OCI-LY3 (cell line): ENCODE measurements around the gene ASTN2.
A peak's percentile ranks its signal among the peaks of the same experiment; 100 is the strongest.

Source experiments
- H2AFZ ChIP-seq: fragments of 200-600, 300-600 bp; shearing (Covaris generic); 2 replicates; pipeline ENCODE4 v1.6.0; 2014; ENCODE audit warnings: antibody characterized with exemption, low read depth, low read length
- H3K27ac ChIP-seq: fragments of 200-600, 300-600 bp; sonication (generic); 2 replicates; pipeline ENCODE4 v1.5.1; 2014; ENCODE audit warnings: mild to moderate bottlenecking, low read length, moderate library complexity, mixed read lengths
- H3K27me3 ChIP-seq: fragments of 200-600, 300-600 bp; sonication (generic); 2 replicates; pipeline ENCODE4 v1.6.1; 2014; ENCODE audit warnings: low read depth, low read length, mixed read lengths
- H3K36me3 ChIP-seq: fragments of 200-600, 300-600 bp; sonication (generic); replicated peaks from 2 replicates; pipeline ENCODE3; 2014; ENCODE audit warnings: low read depth, low read length, mixed read lengths
- H3K4me1 ChIP-seq: fragments of 300-600, 200-600 bp; sonication (generic); 2 replicates; pipeline ENCODE4 v1.6.1; 2014; ENCODE audit warnings: low read length, mixed read lengths
- H3K4me2 ChIP-seq: fragments of 200-600, 300-600 bp; sonication (generic); 2 replicates; pipeline ENCODE4 v1.6.1; 2014; ENCODE audit warnings: low read length, mixed read lengths
- H3K4me3 ChIP-seq: fragments of 300-600, 200-600 bp; sonication (generic); 2 replicates; pipeline ENCODE4 v1.5.1; 2014; ENCODE audit warnings: antibody characterized with exemption, mild to moderate bottlenecking, low read length, moderate library complexity
- H3K79me2 ChIP-seq: fragments of 300-600, 200-600 bp; shearing (Covaris generic); 2 replicates; pipeline ENCODE4 v1.6.1; 2014; ENCODE audit warnings: mild to moderate bottlenecking, low read length, mixed read lengths
- H3K9ac ChIP-seq: fragments of 300-600, 200-600 bp; shearing (Covaris generic); 2 replicates; pipeline ENCODE4 v1.6.0; 2014; ENCODE audit warnings: mild to moderate bottlenecking, low read length, moderate library complexity
- H3K9me3 ChIP-seq: fragments of 200-600, 300-600 bp; shearing (Covaris generic); 2 replicates; pipeline ENCODE4 v1.6.1; 2014; ENCODE audit warnings: low read length, mixed read lengths; ENCODE audit not compliant: insufficient read depth
- H4K20me1 ChIP-seq: fragments of 200-600, 300-600 bp; sonication (generic); 2 replicates; pipeline ENCODE4 v1.6.1; 2016; ENCODE audit warnings: low read length, mixed read lengths; ENCODE audit not compliant: insufficient read depth
- CTCF ChIP-seq: fragments of 200-600, 300-600 bp; sonication (generic); IDR thresholded peaks from 2 replicates; pipeline ENCODE4 v1.5.1; 2014; ENCODE audit warnings: antibody characterized with exemption, low read length, low read depth
- EZH2phosphoT487 ChIP-seq: fragments of 200-600 bp; shearing (Covaris generic); IDR thresholded peaks from 2 replicates; pipeline ENCODE4 v1.6.1; 2018; ENCODE audit warnings: antibody characterized with exemption, mixed run types, low read depth

Gene ASTN2

GRCh38 chr9:116504893-116505480 lies 909.9 kb downstream of the ASTN2 start:
- Histone ChIP-seq H3K9ac (no peak overlapping the region), H2AFZ (no peak overlapping the region), H3K27ac (no peak overlapping the region), H3K4me1 (peaks cover 20% of the 10 kb centered on the region), H3K36me3 (no peaks in the 10 kb centered on the region), H3K79me2 (no peaks in the 10 kb centered on the region), H3K4me2 (peak overlapping the region; percentile 73), H3K27me3 (0 out of 2 replicates have a peak, but pooled peaks cover 3% of the 10 kb centered on the region), H3K9me3 (no peaks in the 10 kb centered on the region), H4K20me1 (peaks cover 10% of the 10 kb centered on the region), H3K4me3 (peak overlapping the region; percentile 49)
- TF ChIP-seq CTCF (no peak), EZH2phosphoT487 (no peak)

- Histone ChIP-seq H3K4me1 (peaks cover 20% of the 10 kb centered on the region), H3K36me3 (no peaks in the 10 kb centered on the region), H3K27me3 (0 out of 2 replicates have a peak, but pooled peaks cover 3% of the 10 kb centered on the region), H3K9me3 (no peaks in the 10 kb centered on the region), H3K9ac (no peak overlapping the region), H2AFZ (no peak overlapping the region), H4K20me1 (peaks cover 10% of the 10 kb centered on the region), H3K27ac (no peak overlapping the region), H3K4me2 (no peak overlapping the region), H3K4me3 (no peak overlapping the region), H3K79me2 (no peaks in the 10 kb centered on the region)
- TF ChIP-seq EZH2phosphoT487: no peak
- TF ChIP-seq CTCF: no peak
Measured at GRCh38 chr9:116504081-116504480, 910.8 kb downstream of the ASTN2 start.

- Histone ChIP-seq H3K27me3 (0 out of 2 replicates have a peak, but pooled peaks cover 3% of the 10 kb centered on the region), H3K9me3 (no peaks in the 10 kb centered on the region), H2AFZ (no peak overlapping the region), H3K36me3 (no peaks in the 10 kb centered on the region), H3K4me1 (peaks cover 20% of the 10 kb centered on the region), H3K27ac (no peak overlapping the region), H3K4me3 (no peak overlapping the region), H4K20me1 (peaks cover 10% of the 10 kb centered on the region), H3K79me2 (no peaks in the 10 kb centered on the region), H3K9ac (no peak overlapping the region), H3K4me2 (no peak overlapping the region)
- TF ChIP-seq EZH2phosphoT487 (no peak), CTCF (no peak)
Measured at GRCh38 chr9:116502746-116503145, 912.1 kb downstream of the ASTN2 start.

GRCh38 chr9:116501871-116502270 lies 913.0 kb downstream of the ASTN2 start:
- no peaks in the 10 kb centered on the region for H3K36me3 ChIP-seq
- H2AFZ ChIP-seq: no peak overlapping the region
- peaks cover 20% of the 10 kb centered on the region for H3K4me1 ChIP-seq
- TF ChIP-seq EZH2phosphoT487 (no peak), CTCF (no peak)
- H3K9me3 ChIP-seq: no peaks in the 10 kb centered on the region
- H3K79me2 ChIP-seq: no peaks in the 10 kb centered on the region
- no peak overlapping the region for H3K4me2 ChIP-seq
- H4K20me1 ChIP-seq: peaks cover 10% of the 10 kb centered on the region
- no peak overlapping the region for H3K4me3 ChIP-seq
- no peak overlapping the region for H3K27ac ChIP-seq
- 0 out of 2 replicates have a peak, but pooled peaks cover 3% of the 10 kb centered on the region for H3K27me3 ChIP-seq
- H3K9ac ChIP-seq: no peak overlapping the region
